IPS DF 6.9 (cell line): ENCODE results near the gene NAA35.

ENCODE experiments used
- DNase-seq: peaks from one replicate; pipeline ENCODE4 v3.0.0-alpha.2; 2013; ENCODE audit warnings: low read depth, low spot score
- H3K27ac ChIP-seq: one replicate; pipeline ENCODE4 v1.5.1; 2013; ENCODE audit warnings: low read length, control low read depth
- H3K27me3 ChIP-seq: 2 replicates; pipeline ENCODE4 v1.6.1; 2013; ENCODE audit warnings: mild to moderate bottlenecking, low read length; ENCODE audit not compliant: control insufficient read depth, insufficient read depth
- H3K36me3 ChIP-seq: 2 replicates; pipeline ENCODE4 v1.6.1; 2013; ENCODE audit warnings: low read length; ENCODE audit not compliant: control insufficient read depth, insufficient read depth
- H3K4me1 ChIP-seq: 2 replicates; pipeline ENCODE4 v1.6.1; 2013; ENCODE audit warnings: low read length; ENCODE audit not compliant: control insufficient read depth, insufficient read depth
- H3K4me3 ChIP-seq: 2 replicates; pipeline ENCODE4 v1.5.1; 2013; ENCODE audit warnings: mild to moderate bottlenecking, low read length
- H3K9me3 ChIP-seq: 2 replicates; pipeline ENCODE4 v1.6.1; 2013; ENCODE audit warnings: low read length, inconsistent platforms; ENCODE audit not compliant: control insufficient read depth, insufficient read depth
- WGBS: extraction: QIAGEN DNeasy Blood & Tissue Kit; methylation state at CpG from one replicate; pipeline ENCODE4 v1.1.7; 2013; ENCODE audit warnings: mixed read lengths, missing lambda C conversion rate; ENCODE audit not compliant: insufficient read length, insufficient coverage; 5-methylcytosine and 5-hydroxymethylcytosine counted together

NAA35 gene

GRCh38 chr9:86062845-86063693 lies 122.1 kb downstream of the NAA35 start:
- H3K36me3 ChIP-seq = no peaks in the 10 kb centered on the region
- 0 out of 2 replicates have a peak, but pooled peaks cover 2% of the 10 kb centered on the region for H3K4me1 ChIP-seq
- no peak overlapping the region for H3K4me3 ChIP-seq
- no peak for DNase-seq
- H3K27ac ChIP-seq = no peak overlapping the region
- no peaks in the 10 kb centered on the region for H3K27me3 ChIP-seq
- H3K9me3 ChIP-seq = no peaks in the 10 kb centered on the region
- no CpG with 5 or more reads among the region's 16 CpGs for WGBS

- DNase-seq = no peak
- Histone ChIP-seq H3K36me3 (no peaks in the 10 kb centered on the region), H3K4me3 (no peak overlapping the region), H3K27ac (no peak overlapping the region), H3K27me3 (no peaks in the 10 kb centered on the region), H3K9me3 (no peaks in the 10 kb centered on the region), H3K4me1 (0 out of 2 replicates have a peak, but pooled peaks cover 2% of the 10 kb centered on the region)
- no CpG with 5 or more reads among the region's 2 CpGs for WGBS
These were observed 123.3 kb downstream of the NAA35 start for GRCh38 chr9:86064220-86064619.

GRCh38 chr9:86069206-86069869 lies 128.4 kb downstream of the NAA35 start:
- WGBS = no CpG with 5 or more reads among the region's 7 CpGs
- no peak overlapping the region for H3K27ac ChIP-seq
- DNase-seq = no peak
- H3K4me3 ChIP-seq = no peak overlapping the region
- no peaks in the 10 kb centered on the region for H3K27me3 ChIP-seq
- H3K36me3 ChIP-seq = no peaks in the 10 kb centered on the region
- 0 out of 2 replicates have a peak, but pooled peaks cover 2% of the 10 kb centered on the region for H3K4me1 ChIP-seq
- no peaks in the 10 kb centered on the region for H3K9me3 ChIP-seq
